Heart left ventricle (tissue), 13 donors: Measurements from ENCODE around the gene ODAD4.

Source experiments
- CTCF ChIP-seq, 12 donors: fragments of 200-600 bp; sonication (generic) in 4 of 12; IDR thresholded peaks; one replicate each; pipeline versions ENCODE4 v1.5.0 to v1.8.0; 2018 to 2022; ENCODE audit warnings: antibody characterized with exemption in 12 of 12, mild to moderate bottlenecking in 5 of 12
- POLR2A ChIP-seq, 2 donors: fragments of 450-650 bp; IDR thresholded peaks; one replicate each; pipeline ENCODE4 v1.6.1; 2017; ENCODE audit warnings: antibody characterized with exemption in 2 of 2, mild to moderate bottlenecking in 2 of 2, moderate library complexity in 2 of 2
- donor health status: ischemic (EF 13 %, LVEDD 7.1; RV severe dilation, severe dysfunction).
- donor health status: DM: no; HTN: yes; CAD: no.
- donor health status: DM: no; HTN: no; CAD: no.
- donor health status: ischemic (EF 25% LVEDD 6.9; RV normal size, moderate dysfunction).
- donor health status: ischemic (EF 25% LVEDD 5.7; RV mildly dilated, moderate dysfunction).
- donor health status: ischemic (EF 35%, LVEDD 5.7; RV mildly dilated, moderate dysfunction).
- donor health status: nonischemic (EF 11% LVEDD 7.7; RV severe dilation, severe dysfunction).
- donor health status: DM: yes; HTN: yes; CAD: no.
- donor health status: PGD.
- donor health status: ischemic (EF 29% LVEDD 5.4; RV normal size, mild dysfunction).
- donor health status: nonischemic (EF 23%, LVEDD 6.1; RV moderate dilation, normal function).

GRCh38 chr17:41973408-41973811 lies 43.0 kb downstream of the ODAD4 start:
- TF ChIP-seq CTCF (IDR thresholded peaks at IDR 0.05): no peak
- no peak for TF ChIP-seq POLR2A (IDR thresholded peaks at IDR 0.05)
